ENCODE results near the gene MAFG. TPM values are rescaled to one million over a fixed set of nuclear protein-coding genes. Genes with fewer than 3 reads are reported as not detected.

The MAFG gene
- total RNA-seq, 1 experiment from 2014 or later = 31.4 TPM

- no peak for DNase-seq
- H3K27me3 Mint-ChIP-seq (ENCODE audit: low read depth) = no peaks in the 10 kb centered on the region; the same call in 1 of the 2 replicates
- H3T11ph ChIP-seq (ENCODE audit: low read length) = no peak overlapping the region
- no peak overlapping the region for H3K56ac ChIP-seq (ENCODE audit: insufficient read length, low read depth, low read length)
- H3K4ac ChIP-seq (ENCODE audit: low read depth, low read length) = no peak overlapping the region
- no peaks in the 10 kb centered on the region for H3K4me1 ChIP-seq (ENCODE audit: insufficient read depth, low read length)
- H3K23me2 ChIP-seq (ENCODE audit: insufficient read length, low read depth, low read length, poor library complexity, severe bottlenecking) = peaks cover 7% of the 10 kb centered on the region
- H2BK5ac ChIP-seq (ENCODE audit: insufficient read length, low read length) = no peak overlapping the region
- no peak overlapping the region for H2BK20ac ChIP-seq (ENCODE audit: low read depth, low read length, poor library complexity, severe bottlenecking)
- H3K27ac Mint-ChIP-seq = no peak overlapping the region
- H2BK15ac ChIP-seq (ENCODE audit: low read depth, low read length) = no peak overlapping the region
- H2BK120ac ChIP-seq (ENCODE audit: low read depth, low read length, poor library complexity, severe bottlenecking) = no peak overlapping the region
- no CpG with 5 or more reads among the region's 26 CpGs for WGBS (ENCODE audit: extremely low coverage, insufficient read length, low lambda C conversion rate)
- no peak overlapping the region for H3K4me3 Mint-ChIP-seq
- no peak overlapping the region for H4K91ac ChIP-seq (ENCODE audit: insufficient read length, low read depth, low read length)
- no peak overlapping the region for H2AK5ac ChIP-seq (ENCODE audit: insufficient read length, low read length)
- H3K36me3 Mint-ChIP-seq (ENCODE audit: insufficient read depth in 1 of 3, low read depth in 3 of 3) = peaks cover 0 to 12% (median 4%) of the 10 kb centered on the region in 3 experiments; a peak in 4 of 7 replicates
- H3K4me1 Mint-ChIP-seq = peaks cover 0 to 2% of the 10 kb centered on the region in 2 experiments; a peak in 2 of 4 replicates
- no peak overlapping the region for H2BK12ac ChIP-seq (ENCODE audit: insufficient read length, low read depth, low read length)
- no peaks in the 10 kb centered on the region for H4K20me1 ChIP-seq (ENCODE audit: control insufficient read depth, insufficient read depth, insufficient read length)
- H3K79me1 ChIP-seq (ENCODE audit: insufficient read depth, low read depth, low read length, poor library complexity, severe bottlenecking) = no peaks in the 10 kb centered on the region
- H3K14ac ChIP-seq (ENCODE audit: insufficient read depth, low read length) = no peak overlapping the region
- H3K27ac ChIP-seq (ENCODE audit: insufficient read length, low read depth, low read length) = no peak overlapping the region
- H3K79me2 ChIP-seq (ENCODE audit: insufficient read depth, low read length) = no peaks in the 10 kb centered on the region
- H3K23ac ChIP-seq (ENCODE audit: insufficient read length, low read depth, low read length) = no peak overlapping the region
- no peak overlapping the region for H3K4me2 ChIP-seq (ENCODE audit: insufficient read depth, insufficient read length, low read length)
- no peak overlapping the region for H3K18ac ChIP-seq (ENCODE audit: insufficient read length, low read depth, low read length)
- TF ChIP-seq, protein P1, sequence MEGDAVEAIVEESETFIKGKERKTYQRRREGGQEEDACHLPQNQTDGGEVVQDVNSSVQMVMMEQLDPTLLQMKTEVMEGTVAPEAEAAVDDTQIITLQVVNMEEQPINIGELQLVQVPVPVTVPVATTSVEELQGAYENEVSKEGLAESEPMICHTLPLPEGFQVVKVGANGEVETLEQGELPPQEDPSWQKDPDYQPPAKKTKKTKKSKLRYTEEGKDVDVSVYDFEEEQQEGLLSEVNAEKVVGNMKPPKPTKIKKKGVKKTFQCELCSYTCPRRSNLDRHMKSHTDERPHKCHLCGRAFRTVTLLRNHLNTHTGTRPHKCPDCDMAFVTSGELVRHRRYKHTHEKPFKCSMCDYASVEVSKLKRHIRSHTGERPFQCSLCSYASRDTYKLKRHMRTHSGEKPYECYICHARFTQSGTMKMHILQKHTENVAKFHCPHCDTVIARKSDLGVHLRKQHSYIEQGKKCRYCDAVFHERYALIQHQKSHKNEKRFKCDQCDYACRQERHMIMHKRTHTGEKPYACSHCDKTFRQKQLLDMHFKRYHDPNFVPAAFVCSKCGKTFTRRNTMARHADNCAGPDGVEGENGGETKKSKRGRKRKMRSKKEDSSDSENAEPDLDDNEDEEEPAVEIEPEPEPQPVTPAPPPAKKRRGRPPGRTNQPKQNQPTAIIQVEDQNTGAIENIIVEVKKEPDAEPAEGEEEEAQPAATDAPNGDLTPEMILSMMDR (conservative IDR thresholded peaks at IDR 0.05) = peak; percentile 15; the same call in 2 of the 3 replicates
- H3K9ac ChIP-seq (ENCODE audit: extremely low read depth, insufficient read length, low read length) = no peak overlapping the region
- no peak overlapping the region for H2AFZ ChIP-seq (ENCODE audit: low read length)
- H4K8ac ChIP-seq (replicated peaks; ENCODE audit: insufficient read length, low read depth, low read length) = no peak overlapping the region
- H3K9me3 ChIP-seq (ENCODE audit: control insufficient read depth, low read depth, low read length) = no peaks in the 10 kb centered on the region
- H3K9me3 Mint-ChIP-seq = no peaks in the 10 kb centered on the region
- H3K27me3 ChIP-seq (ENCODE audit: insufficient read depth, low read length) = no peaks in the 10 kb centered on the region
- H4K5ac ChIP-seq (ENCODE audit: insufficient read length, low read depth, low read length) = no peak overlapping the region
These were observed 20.1 kb downstream of the MAFG start for GRCh38 chr17:81907219-81908145.

Data from H9 (cell line).